GM19397 (cell line): ENCODE measurements around the gene CPNE7.
"Not testable (repeated sequence)": the region's sequence is repeated elsewhere in the genome, so short reads cannot be mapped to it uniquely, and the experiment has no call there.

Source experiments
- ATAC-seq: cut with Tn5 transposase; IDR thresholded peaks from one replicate; pipeline ENCODE4 v1.9.1; 2021; ENCODE audit warnings: mild to moderate bottlenecking, moderate library complexity; ENCODE audit not compliant: unreplicated experiment

The CPNE7 gene

DNA sequence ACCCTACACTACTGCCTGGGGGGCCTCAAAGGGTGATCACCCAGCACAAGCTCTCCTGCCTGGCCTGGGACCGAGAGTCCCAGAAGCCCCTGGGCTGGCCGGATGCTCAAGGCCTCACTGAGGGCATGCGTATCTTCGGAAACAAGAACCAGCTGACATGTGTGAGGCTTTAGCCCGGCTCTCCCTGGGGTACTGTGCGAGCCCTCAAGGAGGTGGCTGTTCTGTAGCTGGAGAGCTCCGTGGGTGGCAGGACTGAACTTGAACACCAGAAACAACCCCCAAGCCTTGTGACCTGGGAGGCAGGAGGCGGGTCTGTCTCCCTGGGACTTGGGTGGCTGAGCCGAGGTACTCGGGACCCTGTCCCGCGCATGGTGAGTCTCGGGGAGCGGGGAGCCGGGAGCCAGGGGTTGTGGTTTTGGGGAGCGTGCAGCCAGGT is 44.9 kb downstream of the CPNE7 start:
- ATAC-seq: no peak

GRCh38 chr16:89621136-89621697 is 45.7 kb downstream of the CPNE7 start:
- ATAC-seq: no peak

DNA sequence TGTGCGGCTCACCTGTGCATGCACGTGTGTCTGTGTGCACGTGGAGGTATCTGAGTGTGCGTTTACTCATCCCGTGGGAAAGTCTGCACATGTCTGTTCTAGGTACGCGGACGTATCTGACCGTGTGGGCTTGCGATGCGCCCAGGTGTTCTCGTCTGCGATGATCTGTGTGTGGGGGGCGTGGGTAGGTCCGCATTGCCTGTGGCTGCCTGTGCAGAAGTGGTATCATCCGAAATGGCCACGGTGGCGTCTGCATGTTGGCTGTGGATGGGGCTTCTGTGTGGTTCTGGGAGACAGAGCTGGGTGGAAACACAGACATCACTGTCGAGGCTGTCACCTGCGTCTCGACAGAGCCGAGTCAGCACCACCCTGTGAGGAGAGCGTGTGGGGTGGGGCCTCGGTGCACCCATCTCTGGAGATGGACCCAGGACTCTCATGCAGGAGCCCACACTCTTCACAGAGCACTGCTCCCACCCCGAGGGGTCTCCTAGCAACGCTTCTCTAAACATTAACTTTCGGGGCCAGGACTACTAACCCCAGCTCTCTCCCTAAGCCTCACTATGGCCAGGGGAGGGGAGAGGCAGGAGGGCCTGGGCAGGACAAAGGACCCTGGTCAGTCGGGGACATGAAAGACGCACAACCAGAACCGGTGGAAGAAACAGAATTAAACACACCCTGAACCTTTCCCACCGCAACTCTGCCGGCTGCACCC is 46.3 kb downstream of the CPNE7 start:
- ATAC-seq: no peak

GRCh38 chr16:89623511-89624261 is 48.1 kb downstream of the CPNE7 start:
- ATAC-seq: no peak

DNA sequence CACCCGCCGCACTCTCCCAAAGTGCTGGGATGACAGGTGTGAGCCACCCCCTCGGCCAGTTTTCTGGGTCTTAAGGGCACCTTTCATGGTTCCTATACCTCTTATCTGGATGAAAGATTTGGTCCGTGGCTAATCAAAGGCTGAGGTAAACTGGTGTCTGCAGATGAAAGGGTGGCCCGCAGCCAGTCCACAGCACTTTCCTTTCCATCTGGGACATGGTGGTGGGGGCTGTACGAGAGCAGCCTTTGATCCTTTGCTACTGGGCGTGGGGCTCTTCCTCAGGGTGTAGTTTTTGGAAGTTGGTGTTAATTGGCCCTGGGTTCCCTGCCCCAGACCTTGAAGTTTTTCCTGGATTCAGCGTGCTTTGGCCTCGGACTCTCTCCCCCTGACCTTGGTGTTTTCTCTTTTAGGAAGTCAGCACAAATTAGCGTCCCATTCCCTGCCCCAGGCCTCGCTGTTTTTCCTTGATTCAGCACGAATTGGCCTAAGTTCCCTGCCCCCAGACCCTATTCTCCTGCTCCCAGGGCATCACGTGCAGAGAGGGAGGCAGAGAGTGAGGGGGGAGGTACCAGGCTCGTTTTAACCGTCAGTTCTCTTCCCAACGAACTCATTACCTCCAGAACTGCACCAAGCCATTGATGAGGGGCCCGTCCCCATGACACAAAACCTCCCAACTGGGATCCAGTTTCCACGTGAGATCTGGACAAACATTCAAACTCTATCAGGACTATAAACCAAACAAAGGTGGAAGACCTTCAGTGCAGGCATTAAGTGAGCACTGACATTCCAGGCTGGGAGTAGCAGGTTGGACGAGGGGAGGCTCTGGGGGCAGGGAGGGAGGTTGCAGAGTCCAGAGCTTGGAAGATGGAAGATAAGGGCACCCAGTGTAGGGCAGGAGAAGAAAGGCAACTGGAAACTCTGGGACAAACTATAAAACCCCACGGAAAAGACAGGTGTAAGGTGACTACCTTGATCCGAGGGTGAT is 49.5 kb downstream of the CPNE7 start:
- no peak for ATAC-seq

GRCh38 chr16:89629827-89630610 is 54.5 kb downstream of the CPNE7 start:
- ATAC-seq: no peak

GRCh38 chr16:89633064-89633631 is 57.6 kb downstream of the CPNE7 start:
- ATAC-seq: no peak

DNA sequence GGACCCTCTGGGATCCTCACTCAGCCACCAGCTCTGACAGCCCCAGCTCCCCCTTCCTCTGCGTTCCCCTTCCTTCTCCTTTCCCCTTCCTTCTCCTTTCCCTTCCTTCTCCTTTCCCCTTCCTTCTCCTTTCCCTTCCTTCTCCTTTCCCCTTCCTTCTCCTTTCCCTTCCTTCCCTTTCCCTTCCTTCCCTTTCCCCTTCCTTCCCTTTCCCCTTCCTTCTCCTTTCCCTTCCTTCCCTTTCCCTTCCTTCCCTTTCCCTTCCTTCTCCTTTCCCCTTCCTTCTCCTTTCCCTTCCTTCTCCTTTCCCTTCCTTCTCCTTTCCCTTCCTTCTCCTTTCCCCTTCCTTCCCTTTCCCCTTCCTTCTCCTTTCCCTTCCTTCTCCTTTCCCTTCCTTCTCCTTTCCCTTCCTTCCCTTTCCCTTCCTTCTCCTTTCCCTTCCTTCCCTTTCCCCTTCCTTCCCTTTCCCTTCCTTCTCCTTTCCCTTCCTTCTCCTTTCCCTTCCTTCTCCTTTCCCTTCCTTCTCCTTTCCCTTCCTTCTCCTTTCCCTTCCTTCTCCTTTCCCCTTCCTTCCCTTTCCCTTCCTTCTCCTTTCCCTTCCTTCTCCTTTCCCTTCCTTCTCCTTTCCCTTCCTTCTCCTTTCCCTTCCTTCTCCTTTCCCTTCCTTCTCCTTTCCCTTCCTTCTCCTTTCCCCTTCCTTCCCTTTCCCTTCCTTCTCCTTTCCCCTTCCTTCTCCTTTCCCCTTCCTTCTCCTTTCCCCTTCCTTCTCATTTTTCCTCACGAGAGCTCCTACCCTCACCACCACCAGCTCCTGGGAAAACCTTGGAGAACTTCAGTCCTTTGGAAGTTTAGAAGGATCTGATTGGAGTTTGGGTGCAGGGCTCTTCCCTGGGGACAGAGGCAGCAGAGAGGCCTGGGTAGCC is 59.2 kb downstream of the CPNE7 start:
- ATAC-seq: not testable (repeated sequence)

GRCh38 chr16:89636663-89637062 is 61.1 kb downstream of the CPNE7 start:
- no peak for ATAC-seq

- ATAC-seq: no peak
Observed at GRCh38 chr16:89637379-89637778, 61.8 kb downstream of the CPNE7 start.

DNA sequence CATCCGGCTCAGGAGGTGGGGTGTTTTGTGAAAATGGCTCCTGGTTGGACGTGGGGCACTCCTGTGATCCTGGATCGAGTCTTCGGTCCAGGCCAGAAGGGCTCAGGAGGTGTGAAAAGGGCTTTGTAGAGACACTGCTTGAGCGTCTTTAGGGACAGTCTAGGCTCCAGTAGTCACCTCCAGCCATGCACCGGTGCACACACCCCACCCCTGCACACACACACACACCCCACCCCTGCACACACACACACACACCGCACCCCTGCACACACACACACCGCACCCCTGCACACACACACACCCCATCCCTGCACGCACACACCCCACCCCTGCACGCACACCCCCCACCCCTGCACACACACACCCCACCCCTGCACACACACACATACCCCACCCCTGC is 62.9 kb downstream of the CPNE7 start:
- ATAC-seq: no peak

DNA sequence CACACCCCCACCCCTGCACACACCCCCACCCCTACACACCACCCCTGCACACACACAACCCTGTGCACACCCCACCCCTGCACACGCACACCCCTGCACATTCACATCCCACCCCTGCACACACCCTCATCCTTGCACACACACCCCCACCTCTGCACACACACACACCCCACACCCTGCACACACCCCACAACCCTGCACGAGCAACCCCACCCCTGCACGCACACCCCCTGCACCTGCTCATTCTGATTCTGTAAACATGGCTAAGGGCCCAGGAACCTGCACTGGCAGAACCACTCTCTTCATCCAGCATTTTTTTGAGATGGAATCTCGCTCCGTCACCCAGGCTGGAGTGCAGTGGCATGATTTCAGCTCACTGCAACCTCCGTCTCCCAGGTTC is 63.8 kb downstream of the CPNE7 start:
- ATAC-seq: no peak

DNA sequence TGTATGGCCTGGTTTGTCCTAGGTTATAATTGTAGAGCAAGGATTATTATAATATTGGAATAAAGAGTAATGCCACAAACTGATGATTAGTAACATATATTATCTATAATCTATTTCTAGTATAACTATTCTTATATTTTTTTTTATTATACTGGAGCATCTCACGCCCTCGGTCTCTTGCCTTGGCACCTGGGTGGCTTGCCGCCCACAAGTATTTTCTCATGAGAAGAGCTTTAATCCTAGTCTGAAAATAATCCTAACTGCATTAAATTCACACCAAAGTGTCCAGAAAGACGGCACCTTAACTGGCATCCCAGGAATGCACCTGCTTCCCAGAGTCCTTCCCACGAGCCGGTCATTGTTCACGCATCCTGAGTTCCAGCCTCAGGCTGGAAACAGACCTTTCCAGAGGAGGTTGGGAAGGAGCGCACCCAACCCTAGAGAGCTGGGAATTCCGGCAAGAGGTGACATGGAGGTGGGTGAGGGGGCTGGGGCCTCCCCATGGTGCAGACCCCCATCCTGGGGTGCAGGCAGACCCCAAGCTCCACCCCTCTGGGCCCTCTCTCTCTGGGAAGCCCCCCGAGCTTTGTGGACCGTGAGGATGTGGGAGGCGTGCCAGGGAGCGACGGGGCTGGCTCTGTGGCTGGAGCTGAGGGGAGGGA is 66.0 kb downstream of the CPNE7 start:
- ATAC-seq: no peak

DNA sequence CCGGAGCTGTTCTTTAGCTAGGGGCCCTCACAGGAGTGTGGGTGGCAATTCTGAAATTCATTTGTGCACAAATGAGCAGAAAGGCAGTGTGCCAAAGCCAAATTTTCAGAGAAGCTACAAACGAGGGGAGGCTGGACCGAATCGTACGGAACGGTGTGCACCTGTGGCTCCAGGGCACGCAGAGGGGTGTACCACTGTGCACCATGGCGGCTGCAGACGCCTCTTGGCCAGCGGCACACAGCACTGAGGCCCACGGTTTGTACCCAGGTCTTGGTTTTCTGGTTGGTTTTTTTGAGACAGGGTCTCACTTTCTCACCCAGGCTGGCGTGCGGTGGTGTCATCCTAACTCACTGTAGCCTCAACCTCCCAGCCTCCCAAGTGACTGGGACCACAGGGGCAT is 67.0 kb downstream of the CPNE7 start:
- ATAC-seq: no peak

GRCh38 chr16:89643769-89644300 is 68.3 kb downstream of the CPNE7 start:
- ATAC-seq: no peak

- no peak for ATAC-seq
Observed at GRCh38 chr16:89645122-89645521, 69.6 kb downstream of the CPNE7 start.

GRCh38 chr16:89646270-89646669 is 70.7 kb downstream of the CPNE7 start:
- no peak for ATAC-seq
